ENCODE measurements around the gene RTN4IP1.

GRCh38 chr6:106579281-106579680 is 50.0 kb downstream of the RTN4IP1 start:
- TF ChIP-seq POLR2A (IDR thresholded peaks at IDR 0.05; ENCODE audit: low read depth, low read length) = no peak
- no peak for TF ChIP-seq POLR2AphosphoS5 (IDR thresholded peaks at IDR 0.05; ENCODE audit: low read depth, low read length)
- TF ChIP-seq TAF1 (IDR thresholded peaks at IDR 0.05; ENCODE audit: borderline replicate concordance, low read depth, low read length) = no peak

Measured in GM12892 (cell line).